HTR-8/SVneo (cell line): ENCODE results near the gene ALK.

Source experiments
- DNase-seq: peaks from one replicate; pipeline ENCODE4 v3.0.0; 2011; ENCODE audit warnings: low spot score, mixed read lengths; ENCODE audit not compliant: insufficient read length
- FAIRE-seq: peaks from 2 replicates; lab custom pipeline; 2011; peaks lifted over from hg19 to GRCh38; lab: Jason Lieb, UNC

The ALK gene

DNA sequence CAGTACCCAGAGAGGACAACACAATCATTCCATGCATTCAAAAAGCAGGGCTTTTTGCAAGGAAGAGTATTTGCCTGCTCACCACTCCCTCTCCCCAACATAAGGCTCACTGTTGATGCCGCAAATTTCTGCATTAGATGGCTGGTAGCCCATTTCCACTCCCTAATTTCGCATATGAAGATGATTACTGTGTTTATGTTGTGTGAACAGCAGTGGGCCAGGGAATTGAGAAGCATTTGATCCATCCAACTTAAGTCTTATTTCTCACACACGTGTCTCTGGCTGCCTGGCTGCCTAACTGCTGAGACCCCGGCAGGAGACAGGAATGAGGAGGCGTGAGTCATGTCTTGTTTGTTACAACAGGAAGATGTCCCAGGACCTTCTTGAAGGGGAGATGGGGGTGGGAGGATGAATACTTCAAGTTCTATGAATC is 294.1 kb downstream of the ALK start:
- FAIRE-seq: peak; percentile 73
- DNase-seq: peak; percentile 23

DNA sequence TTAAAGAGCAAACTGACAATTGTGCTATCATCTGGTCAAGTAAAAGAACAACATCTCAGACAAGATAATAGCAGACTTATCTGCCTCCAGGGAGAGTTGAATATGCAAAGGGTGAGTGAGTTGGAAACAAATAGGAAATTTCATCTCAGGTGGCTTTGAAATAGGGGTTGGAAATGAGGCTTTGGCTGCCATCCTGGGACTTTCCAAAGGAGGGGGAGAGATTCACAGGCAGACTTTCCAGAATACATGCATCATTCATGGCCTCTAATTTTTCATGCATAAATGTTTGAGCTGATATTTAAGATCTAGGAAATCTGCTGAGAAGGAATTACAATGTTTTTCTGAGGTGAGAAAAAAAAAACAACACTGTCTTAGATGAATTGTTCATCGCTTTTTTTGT is 300.5 kb downstream of the ALK start:
- DNase-seq: no peak
- FAIRE-seq: no peak

GRCh38 chr2:29619689-29620088 is 301.7 kb downstream of the ALK start:
- no peak for FAIRE-seq
- DNase-seq: no peak

GRCh38 chr2:29618024-29618423 is 303.4 kb downstream of the ALK start:
- FAIRE-seq: no peak
- no peak for DNase-seq

DNA sequence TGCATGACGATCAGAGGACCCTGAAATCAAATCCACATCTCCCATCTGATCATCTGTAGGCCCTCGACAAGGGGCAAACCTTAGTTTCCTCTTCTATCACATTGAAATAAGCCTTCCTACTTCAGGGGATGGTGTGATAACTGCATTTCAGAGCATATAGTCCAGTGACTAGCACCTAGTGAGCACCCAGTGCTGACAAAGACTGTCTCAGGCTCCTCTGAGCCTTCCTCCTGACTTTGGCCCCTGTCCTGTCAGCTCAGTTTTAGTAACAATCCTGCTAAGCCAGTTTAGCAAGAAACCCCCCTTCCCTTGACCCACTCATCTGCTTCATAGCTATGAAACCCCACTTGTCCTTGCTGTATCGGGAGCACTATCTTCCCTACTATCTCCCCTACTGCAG is 304.0 kb downstream of the ALK start:
- FAIRE-seq: no peak

DNA sequence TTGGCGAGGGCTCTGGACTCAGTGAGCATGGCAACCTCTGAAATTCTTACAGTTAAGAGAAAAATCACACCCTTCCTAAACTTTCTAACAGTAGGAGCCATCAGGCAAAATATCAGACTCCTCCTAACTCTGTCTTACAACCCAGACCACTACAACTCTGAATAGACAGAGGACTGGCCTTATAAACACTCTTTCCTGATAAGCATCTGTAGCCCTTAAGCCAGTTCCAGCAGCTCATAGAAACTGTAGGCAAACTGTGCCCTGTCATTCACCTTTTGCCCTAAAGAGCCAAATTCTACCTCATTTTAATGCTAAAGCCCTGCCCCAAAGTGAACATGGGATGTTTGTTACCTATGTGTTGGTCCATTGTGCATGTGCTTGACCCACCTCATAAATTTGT is 304.8 kb downstream of the ALK start:
- no peak for DNase-seq
- no peak for FAIRE-seq

More for the DNA sequence above, 304.0 kb downstream of the ALK start:
- DNase-seq: no peak

GRCh38 chr2:29615841-29616240 is 305.5 kb downstream of the ALK start:
- DNase-seq: no peak
- no peak for FAIRE-seq

DNA sequence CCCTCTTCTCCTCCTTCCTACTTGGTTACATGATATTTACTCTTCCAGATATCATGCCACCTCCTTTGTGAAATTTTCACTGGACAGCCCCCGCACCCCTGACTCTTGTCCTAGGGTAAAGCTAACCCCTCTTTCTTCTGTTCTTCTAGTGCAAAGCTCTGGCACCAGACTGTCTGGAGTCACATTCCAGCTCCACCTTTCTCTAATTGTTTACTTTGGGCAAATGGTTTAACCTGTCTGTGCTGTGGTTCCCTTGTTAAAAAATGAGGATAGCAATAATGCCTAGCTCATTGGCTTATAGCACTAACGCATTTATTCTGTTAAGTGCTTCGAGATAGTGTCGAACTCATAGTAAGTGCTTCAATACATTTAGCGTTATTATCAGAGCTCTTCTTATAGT is 306.2 kb downstream of the ALK start:
- FAIRE-seq (no peak), DNase-seq (no peak)

DNA sequence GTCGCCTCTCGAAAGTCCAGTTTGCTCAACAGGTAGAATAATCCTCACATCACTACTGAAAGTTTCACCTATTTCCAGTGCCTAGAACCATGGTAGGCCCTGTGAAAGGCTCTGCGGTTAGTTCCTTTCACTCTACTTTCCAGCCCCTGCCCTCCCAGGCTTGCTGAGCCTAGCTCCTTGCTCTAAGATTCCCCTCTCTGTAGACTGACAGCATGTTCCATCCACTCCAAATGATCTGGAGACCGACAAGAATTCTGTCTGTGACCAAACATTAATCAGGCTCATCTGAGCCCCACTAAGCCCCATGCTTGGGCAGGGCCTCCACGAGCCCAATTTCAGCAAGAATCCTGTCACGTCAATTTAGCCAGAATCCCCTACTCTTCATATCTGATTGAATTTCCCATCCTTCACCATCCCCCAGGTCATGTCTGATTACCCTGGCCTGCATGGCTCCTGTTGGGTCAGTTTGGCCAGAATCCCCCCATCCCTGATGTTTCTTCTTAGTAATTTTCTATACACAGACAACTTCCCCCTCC is 307.0 kb downstream of the ALK start:
- DNase-seq (no peak), FAIRE-seq (no peak)

- DNase-seq (no peak), FAIRE-seq (no peak)
Observed at GRCh38 chr2:29613792-29614266, 307.6 kb downstream of the ALK start.

DNA sequence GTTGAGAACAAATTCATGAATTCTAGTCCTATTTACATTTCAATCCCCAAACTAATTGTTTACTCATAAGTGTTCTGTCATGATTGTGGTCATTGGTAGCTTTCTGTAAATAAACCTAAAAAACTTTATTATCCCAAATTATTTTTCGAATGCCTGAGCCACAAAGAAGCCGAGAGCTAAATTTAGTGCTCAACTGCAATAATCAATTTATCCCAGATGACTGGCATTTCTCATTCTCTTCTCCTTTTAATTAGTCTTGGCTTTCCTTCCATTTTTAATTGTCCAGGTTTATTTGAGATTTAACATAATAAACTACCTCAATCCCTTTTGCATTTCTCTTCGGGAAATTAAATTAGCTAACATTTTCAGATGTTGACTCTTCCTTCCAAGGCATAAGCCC is 308.3 kb downstream of the ALK start:
- DNase-seq (no peak), FAIRE-seq (no peak)

DNA sequence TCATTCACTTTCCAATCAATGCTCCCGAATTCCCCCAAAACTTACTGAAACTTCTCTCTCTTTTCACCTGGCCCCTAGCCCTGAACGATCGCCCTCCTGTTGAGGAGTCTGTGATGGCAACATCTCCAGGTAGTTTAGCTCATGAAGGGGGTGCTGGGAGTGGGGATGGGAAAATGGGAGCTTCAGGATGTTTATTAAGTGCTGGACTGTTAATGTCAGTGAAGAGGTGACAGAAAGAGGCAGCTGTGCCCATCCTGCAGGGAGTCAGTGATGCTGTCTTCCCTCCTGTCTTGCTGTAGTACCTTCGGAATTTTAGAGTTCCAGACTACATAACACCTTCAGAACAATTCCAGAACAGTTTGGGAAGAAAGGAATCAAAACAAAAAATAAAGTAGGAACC is 308.8 kb downstream of the ALK start:
- FAIRE-seq (no peak), DNase-seq (no peak)

GRCh38 chr2:29611850-29612249 is 309.5 kb downstream of the ALK start:
- no peak for FAIRE-seq
- DNase-seq: no peak

- no peak for FAIRE-seq
- DNase-seq: no peak
Observed at GRCh38 chr2:29611261-29611660, 310.1 kb downstream of the ALK start.

- FAIRE-seq (no peak), DNase-seq (no peak)
Observed at GRCh38 chr2:29610569-29610968, 310.8 kb downstream of the ALK start.

GRCh38 chr2:29607038-29607420 is 314.4 kb downstream of the ALK start:
- no peak for FAIRE-seq
- DNase-seq: no peak

GRCh38 chr2:29606104-29607037 is 315.0 kb downstream of the ALK start:
- FAIRE-seq (no peak), DNase-seq (peak; percentile 32)

- DNase-seq (no peak), FAIRE-seq (no peak)
Observed at GRCh38 chr2:29603341-29603740, 318.0 kb downstream of the ALK start.

DNA sequence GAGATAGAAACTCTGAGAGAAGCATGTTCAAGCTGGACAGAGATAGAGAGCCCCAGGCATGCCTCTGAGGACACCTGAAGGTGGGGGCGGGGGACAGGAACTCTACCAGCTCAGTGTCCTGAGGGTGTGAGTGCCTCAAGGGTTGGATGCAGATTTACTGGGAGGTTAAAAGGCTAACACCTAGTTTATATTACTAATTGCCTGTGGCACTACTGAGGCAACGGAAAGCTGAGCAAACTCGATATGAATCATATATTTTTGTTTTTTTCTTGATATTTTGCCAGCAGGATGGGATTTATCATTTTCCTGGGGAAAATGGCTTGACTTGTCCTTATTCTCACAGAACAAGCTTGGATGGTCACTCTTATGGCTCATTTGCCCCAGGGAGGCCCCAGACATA is 319.5 kb downstream of the ALK start:
- FAIRE-seq: no peak
- no peak for DNase-seq

GRCh38 chr2:29601321-29601720 is 320.1 kb downstream of the ALK start:
- no peak for DNase-seq
- FAIRE-seq: no peak

- FAIRE-seq: no peak
- no peak for DNase-seq
Observed at GRCh38 chr2:29599946-29600345, 321.4 kb downstream of the ALK start.

- no peak for FAIRE-seq
- DNase-seq: no peak
Observed at GRCh38 chr2:29598978-29599377, 322.4 kb downstream of the ALK start.
